Activated naive CD8-positive, alpha-beta T cell treated with anti-CD3 and anti-CD28 coated beads, Interleukin-2, amount 10 ng/mL, durations not matched to agents 7 days and 5 days (primary cell): ENCODE results near the gene SCFD2. TPM values are rescaled to one million over a fixed set of nuclear protein-coding genes. Genes with fewer than 3 reads are reported as not detected.
"Not testable (repeated sequence)": the region's sequence is repeated elsewhere in the genome, so short reads cannot be mapped to it uniquely, and the experiment has no call there.

ENCODE experiments used
- ATAC-seq: fragments of 150-1000 bp; cut with Tn5 transposase; one replicate; pipeline ENCODE4 v1.10.0; 2021; ENCODE audit warnings: low read depth, moderate library complexity
- POLR2A ChIA-PET: fragments of 350-600 bp; sonication (Branson Sonifier 250); formaldehyde crosslinking; loops from one replicate; lab custom pipeline; 2021; ENCODE audit warnings: antibody characterized with exemption; lab: Charles Lee
- DNase-seq: peaks from one replicate; pipeline ENCODE4 v3.0.0; 2021
- H3K27ac Mint-ChIP-seq: one replicate; pipeline ENCODE4 v1.8.0; 2022; ENCODE audit warnings: mild to moderate bottlenecking, mixed read lengths
- H3K27me3 Mint-ChIP-seq: one replicate; pipeline ENCODE4 v1.8.0; 2022; ENCODE audit warnings: mild to moderate bottlenecking, moderate library complexity, mixed read lengths
- H3K36me3 Mint-ChIP-seq: one replicate; pipeline ENCODE4 v1.8.0; 2021; ENCODE audit warnings: mild to moderate bottlenecking, mixed read lengths
- H3K4me1 Mint-ChIP-seq: one replicate; pipeline ENCODE4 v1.8.0; 2021; ENCODE audit warnings: mixed read lengths
- H3K4me3 Mint-ChIP-seq: one replicate; pipeline ENCODE4 v1.8.0; 2022; ENCODE audit warnings: mild to moderate bottlenecking, moderate library complexity, mixed read lengths
- H3K9me3 Mint-ChIP-seq: one replicate; pipeline ENCODE4 v1.8.0; 2021; ENCODE audit warnings: mixed read lengths
- total RNA-seq, 2 experiments: library from RNA; stranded (reverse); gene quantifications; one replicate each; pipeline ENCODE4 v1.2.3, GENCODE V29; 2021

The SCFD2 gene
- total RNA-seq, 2 experiments from 2014 or later, result 18.1 to 22.9 TPM

DNA sequence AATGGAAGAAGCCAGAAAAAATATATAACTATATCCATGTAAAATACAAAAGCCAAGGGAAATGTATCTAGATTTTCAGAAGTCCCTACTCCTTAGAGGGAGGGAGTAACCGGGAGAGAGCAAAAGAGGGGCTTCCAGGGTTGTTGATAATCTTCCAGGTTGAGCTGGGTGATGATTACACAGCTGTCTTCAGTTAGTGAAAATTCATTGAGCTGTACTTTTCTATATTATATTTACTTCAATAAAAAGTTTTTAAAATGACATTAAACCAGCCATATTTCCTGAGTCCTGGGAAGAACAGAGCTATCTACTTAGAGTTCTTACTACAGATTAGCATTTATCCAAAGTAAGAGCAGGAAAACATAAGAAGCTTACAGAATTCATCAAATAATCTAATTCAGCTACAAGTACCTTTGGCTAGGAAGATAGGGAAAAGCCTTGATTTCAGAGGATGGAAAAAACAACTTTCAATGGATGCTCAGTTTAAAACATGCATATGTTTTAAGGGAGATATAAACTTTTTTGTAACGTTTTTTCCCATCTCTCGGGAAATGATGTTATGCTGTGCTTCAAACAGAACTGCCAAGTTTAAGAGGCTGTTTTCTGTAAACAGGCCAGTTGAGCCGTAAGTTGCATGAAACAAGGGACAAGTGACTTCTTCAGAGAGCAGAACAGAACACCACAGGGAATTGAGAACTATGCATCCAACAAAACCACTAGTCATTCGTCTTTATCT is 204.6 kb downstream of the SCFD2 start:
- peaks cover 13% of the 10 kb centered on the region for H3K36me3 Mint-ChIP-seq
- ATAC-seq (no peak), DNase-seq (no peak)
- H3K4me1 Mint-ChIP-seq, result no peaks in the 10 kb centered on the region
- H3K9me3 Mint-ChIP-seq, result peaks cover 14% of the 10 kb centered on the region
- H3K27me3 Mint-ChIP-seq, result no peaks in the 10 kb centered on the region
- no peak overlapping the region for H3K27ac Mint-ChIP-seq
- POLR2A ChIA-PET, result no interaction called here
- no peak overlapping the region for H3K4me3 Mint-ChIP-seq

GRCh38 chr4:53156896-53157295 is 209.0 kb downstream of the SCFD2 start:
- ATAC-seq (no peak), DNase-seq (no peak)
- H3K4me3 Mint-ChIP-seq, result no peak overlapping the region
- H3K27ac Mint-ChIP-seq, result no peak overlapping the region
- H3K36me3 Mint-ChIP-seq, result peaks cover 32% of the 10 kb centered on the region
- POLR2A ChIA-PET, result interaction anchor here (0.7 kb wide), 1 partner anchor 126 kb away, joined by 3 read pairs; no protein-coding TSS in a partner anchor
- H3K9me3 Mint-ChIP-seq, result peaks cover 13% of the 10 kb centered on the region
- no peaks in the 10 kb centered on the region for H3K27me3 Mint-ChIP-seq
- no peaks in the 10 kb centered on the region for H3K4me1 Mint-ChIP-seq

- H3K27me3 Mint-ChIP-seq, result no peaks in the 10 kb centered on the region
- H3K4me1 Mint-ChIP-seq, result peaks cover 3% of the 10 kb centered on the region
- DNase-seq (no peak), ATAC-seq (no peak)
- POLR2A ChIA-PET, result no interaction called here
- no peak overlapping the region for H3K27ac Mint-ChIP-seq
- peaks cover 30% of the 10 kb centered on the region for H3K36me3 Mint-ChIP-seq
- peaks cover 6% of the 10 kb centered on the region for H3K9me3 Mint-ChIP-seq
- no peak overlapping the region for H3K4me3 Mint-ChIP-seq
Observed at GRCh38 chr4:53152467-53152866, 213.4 kb downstream of the SCFD2 start.

- peaks cover 3% of the 10 kb centered on the region for H3K4me1 Mint-ChIP-seq
- ATAC-seq (no peak), DNase-seq (no peak)
- H3K27me3 Mint-ChIP-seq, result no peaks in the 10 kb centered on the region
- H3K9me3 Mint-ChIP-seq, result peaks cover 6% of the 10 kb centered on the region
- H3K36me3 Mint-ChIP-seq, result peaks cover 30% of the 10 kb centered on the region
- no peak overlapping the region for H3K4me3 Mint-ChIP-seq
- POLR2A ChIA-PET, result no interaction called here
- no peak overlapping the region for H3K27ac Mint-ChIP-seq
Observed at GRCh38 chr4:53151489-53151788, 214.4 kb downstream of the SCFD2 start.

DNA sequence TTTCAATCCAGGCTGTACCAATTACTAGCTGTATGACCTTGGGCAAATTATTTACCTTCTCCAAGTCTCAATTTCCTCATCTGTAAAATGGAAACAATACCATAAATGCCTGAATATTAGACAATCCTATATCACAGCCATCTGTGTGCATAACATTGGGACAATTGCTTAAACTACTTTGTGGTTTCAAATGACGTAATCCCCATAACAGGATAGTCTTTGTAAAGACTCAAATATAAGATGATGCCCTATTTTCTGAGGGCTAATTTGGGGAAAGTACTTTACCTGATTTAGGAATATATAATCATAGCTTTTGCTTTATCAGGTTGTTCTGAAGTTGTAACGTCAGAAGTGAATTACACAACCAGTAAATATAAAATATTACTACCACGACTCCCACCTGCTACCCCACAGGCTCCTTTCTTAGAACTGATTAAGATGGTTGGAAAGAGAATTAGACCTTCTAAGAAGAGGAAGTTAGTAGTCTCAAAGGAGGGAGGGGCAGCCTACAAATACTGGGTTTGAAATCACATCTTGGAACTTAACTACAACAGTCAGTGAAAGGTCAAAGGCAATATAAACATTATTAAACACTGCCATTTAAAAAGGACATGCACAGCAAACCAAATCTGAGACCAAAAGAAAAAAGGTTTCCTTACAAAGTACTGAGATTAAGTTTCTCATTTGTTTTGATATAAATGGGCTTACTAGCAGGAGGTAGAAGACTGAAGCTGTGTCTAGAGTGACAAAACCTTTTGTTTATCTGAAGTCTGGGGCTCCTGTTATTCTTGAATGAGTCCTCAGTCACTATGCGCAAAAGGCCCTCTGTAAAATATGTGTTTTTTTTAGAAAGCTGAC is 215.0 kb downstream of the SCFD2 start:
- H3K4me1 Mint-ChIP-seq, result peaks cover 3% of the 10 kb centered on the region
- DNase-seq, result no peak
- no peak overlapping the region for H3K4me3 Mint-ChIP-seq
- no peak for ATAC-seq
- H3K27me3 Mint-ChIP-seq, result no peaks in the 10 kb centered on the region
- POLR2A ChIA-PET, result no interaction called here
- peaks cover 30% of the 10 kb centered on the region for H3K36me3 Mint-ChIP-seq
- peaks cover 6% of the 10 kb centered on the region for H3K9me3 Mint-ChIP-seq
- no peak overlapping the region for H3K27ac Mint-ChIP-seq

- no peak for ATAC-seq
- POLR2A ChIA-PET, result no interaction called here
- Mint-ChIP-seq H3K4me1 (peaks cover 3% of the 10 kb centered on the region), H3K36me3 (peaks cover 23% of the 10 kb centered on the region), H3K9me3 (peaks cover 2% of the 10 kb centered on the region), H3K4me3 (no peak overlapping the region), H3K27me3 (no peaks in the 10 kb centered on the region), H3K27ac (no peak overlapping the region)
- no peak for DNase-seq
Observed at GRCh38 chr4:53147711-53148110, 218.2 kb downstream of the SCFD2 start.

DNA sequence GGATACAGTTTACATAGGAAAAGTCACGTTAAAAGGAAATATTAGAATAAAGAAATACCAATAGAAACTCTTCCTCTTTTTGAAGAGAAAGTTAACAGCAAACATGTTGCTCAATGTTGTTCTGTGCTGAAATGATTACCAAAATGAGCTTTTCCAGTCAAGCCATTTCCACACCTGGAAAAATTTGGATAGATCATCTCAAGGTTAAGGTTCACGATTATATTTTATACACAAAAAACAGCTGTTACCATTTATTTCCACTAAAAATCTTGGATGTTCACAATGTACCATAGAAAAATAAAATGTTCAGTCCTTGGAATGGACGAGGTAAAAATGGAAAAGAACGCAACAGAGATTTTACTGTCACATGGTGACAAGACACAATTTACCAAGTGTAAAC is 218.7 kb downstream of the SCFD2 start:
- peaks cover 2% of the 10 kb centered on the region for H3K9me3 Mint-ChIP-seq
- DNase-seq, result no peak
- ATAC-seq, result no peak
- no peak overlapping the region for H3K4me3 Mint-ChIP-seq
- peaks cover 25% of the 10 kb centered on the region for H3K36me3 Mint-ChIP-seq
- H3K27ac Mint-ChIP-seq, result no peak overlapping the region
- POLR2A ChIA-PET, result no interaction called here
- no peaks in the 10 kb centered on the region for H3K27me3 Mint-ChIP-seq
- H3K4me1 Mint-ChIP-seq, result peaks cover 3% of the 10 kb centered on the region

DNA sequence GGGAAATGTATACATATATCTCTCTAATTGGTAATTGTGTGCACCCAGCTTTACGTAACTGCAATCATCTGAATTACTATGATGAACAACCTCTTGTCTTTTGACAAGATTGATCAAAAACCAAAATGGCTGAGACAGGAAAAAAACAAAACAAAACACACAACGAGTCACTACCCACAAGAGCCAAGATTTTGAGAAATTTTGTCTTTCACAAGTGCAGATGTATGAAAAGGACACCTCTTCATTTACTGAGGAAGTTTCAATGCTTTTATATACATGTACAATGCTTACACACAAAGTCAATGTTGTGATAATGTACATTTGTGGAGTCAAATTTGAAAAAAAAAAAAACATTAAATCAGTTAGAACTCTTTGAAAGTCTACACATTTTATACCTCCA is 224.6 kb downstream of the SCFD2 start:
- H3K4me3 Mint-ChIP-seq, result no peak overlapping the region
- H3K27me3 Mint-ChIP-seq, result no peaks in the 10 kb centered on the region
- no peak for DNase-seq
- no peak overlapping the region for H3K27ac Mint-ChIP-seq
- peaks cover 35% of the 10 kb centered on the region for H3K36me3 Mint-ChIP-seq
- ATAC-seq, result no peak
- H3K4me1 Mint-ChIP-seq, result peaks cover 2% of the 10 kb centered on the region
- POLR2A ChIA-PET, result no interaction called here
- H3K9me3 Mint-ChIP-seq, result peaks cover 4% of the 10 kb centered on the region

DNA sequence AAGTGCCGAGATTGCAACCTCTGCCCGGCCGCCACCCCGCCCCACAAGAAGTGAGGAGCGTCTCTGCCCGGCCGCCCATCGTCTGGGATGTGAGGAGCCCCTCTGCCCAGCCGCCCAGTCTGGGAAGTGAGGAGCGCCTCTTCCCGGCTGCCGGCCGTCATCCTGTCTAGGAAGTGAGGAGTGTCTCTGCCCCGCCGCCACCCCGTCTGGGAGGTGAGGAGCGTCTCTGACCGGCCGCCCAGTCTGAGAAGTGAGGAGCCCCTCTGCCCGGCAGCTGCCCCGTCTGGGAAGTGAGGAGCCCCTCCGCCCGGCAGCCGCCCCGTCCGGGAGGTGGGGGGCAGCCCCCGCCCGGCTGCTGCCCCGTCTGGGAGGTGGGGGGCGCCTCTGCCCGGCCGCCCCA is 226.6 kb downstream of the SCFD2 start:
- H3K4me1 Mint-ChIP-seq, POLR2A ChIA-PET, H3K27me3 Mint-ChIP-seq: not testable (repeated sequence)

DNA sequence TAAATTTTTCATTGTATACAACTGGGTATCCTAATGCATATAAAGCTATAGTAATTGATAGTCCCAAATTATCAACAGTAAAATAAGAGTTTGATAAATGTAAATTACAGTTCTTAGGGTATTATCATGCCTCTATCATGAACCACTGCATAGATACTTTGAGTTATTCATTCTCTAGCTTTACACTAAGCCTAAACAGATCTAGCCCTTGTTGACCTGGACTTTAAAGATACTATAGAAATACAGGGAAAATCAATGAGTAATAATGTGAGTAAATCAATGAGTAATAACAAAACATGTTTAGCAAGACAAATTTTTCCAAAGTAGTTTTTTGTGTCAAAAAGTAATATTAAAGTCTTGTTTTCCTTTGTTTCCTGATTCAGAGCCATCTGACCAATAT is 228.4 kb downstream of the SCFD2 start:
- Mint-ChIP-seq H3K4me1 (peaks cover 2% of the 10 kb centered on the region), H3K4me3 (no peak overlapping the region), H3K27ac (no peak overlapping the region), H3K9me3 (peaks cover 4% of the 10 kb centered on the region), H3K36me3 (peaks cover 27% of the 10 kb centered on the region), H3K27me3 (no peaks in the 10 kb centered on the region)
- no peak for DNase-seq
- no peak for ATAC-seq
- POLR2A ChIA-PET, result no interaction called here

More for the DNA sequence above, 226.6 kb downstream of the SCFD2 start:
- H3K9me3 Mint-ChIP-seq, H3K4me3 Mint-ChIP-seq, H3K27ac Mint-ChIP-seq, ATAC-seq, DNase-seq: not testable (repeated sequence)
- peaks cover 27% of the 10 kb centered on the region for H3K36me3 Mint-ChIP-seq

DNA sequence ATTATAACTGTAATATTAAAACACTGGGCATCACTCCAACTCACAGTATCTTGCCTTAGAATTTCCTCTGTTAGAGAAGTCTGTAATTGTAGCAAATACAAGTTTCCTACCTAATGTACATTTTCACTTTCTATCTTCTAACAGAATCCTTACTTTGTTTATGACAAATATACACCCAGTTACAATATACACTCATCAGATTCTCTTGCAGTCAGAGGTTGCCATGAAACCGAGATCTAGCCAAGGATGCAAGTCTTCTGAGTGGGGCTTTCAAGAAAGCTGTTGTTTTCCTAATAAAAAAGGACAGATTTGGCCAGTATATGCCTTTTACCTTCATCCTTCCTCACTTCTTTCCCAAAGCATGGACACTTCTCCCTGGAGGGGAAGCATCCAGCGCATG is 228.9 kb downstream of the SCFD2 start:
- Mint-ChIP-seq H3K4me3 (no peak overlapping the region), H3K9me3 (peaks cover 3% of the 10 kb centered on the region), H3K4me1 (peaks cover 2% of the 10 kb centered on the region), H3K27ac (no peak overlapping the region), H3K36me3 (peaks cover 25% of the 10 kb centered on the region), H3K27me3 (no peaks in the 10 kb centered on the region)
- ATAC-seq, result no peak
- POLR2A ChIA-PET, result no interaction called here
- DNase-seq, result no peak

DNA sequence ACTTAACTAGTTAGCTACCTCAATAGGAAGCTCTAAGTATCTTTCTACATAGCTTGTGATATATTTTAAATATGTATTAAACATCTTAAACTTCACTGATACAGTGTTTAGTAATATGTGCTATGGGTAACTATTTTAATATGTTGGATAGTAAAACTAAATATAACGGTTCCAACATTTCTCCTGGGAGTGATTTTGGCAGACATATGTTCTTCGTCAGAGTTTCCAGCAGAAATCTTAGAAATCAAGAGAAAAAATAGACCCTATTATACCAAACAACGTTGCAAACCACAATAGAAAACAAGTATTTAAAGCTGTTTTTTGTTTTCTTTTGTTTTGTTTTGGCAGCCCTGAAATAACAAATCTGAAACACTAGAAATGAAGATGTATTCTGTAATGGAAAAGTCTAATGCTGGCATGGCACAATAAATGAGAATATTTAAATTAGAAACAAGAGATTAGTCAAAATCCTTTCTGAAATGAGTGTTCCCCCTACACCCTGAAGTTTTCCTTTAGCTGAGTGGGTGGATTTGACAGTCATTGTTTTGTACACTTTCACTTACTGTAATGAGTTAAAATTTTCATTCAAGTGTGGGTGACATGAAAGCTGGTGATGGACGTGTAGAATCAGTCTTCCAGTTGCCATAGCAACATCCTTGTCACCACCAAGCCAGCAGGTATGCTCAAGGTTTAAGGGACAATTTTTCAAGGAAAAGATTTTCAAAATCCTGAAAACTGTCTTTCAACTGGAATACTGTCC is 233.5 kb downstream of the SCFD2 start:
- ATAC-seq, result no peak
- H3K4me3 Mint-ChIP-seq, result no peak overlapping the region
- POLR2A ChIA-PET, result no interaction called here
- H3K27me3 Mint-ChIP-seq, result no peaks in the 10 kb centered on the region
- H3K9me3 Mint-ChIP-seq, result peaks cover 1% of the 10 kb centered on the region
- peaks cover 28% of the 10 kb centered on the region for H3K36me3 Mint-ChIP-seq
- DNase-seq, result no peak
- no peak overlapping the region for H3K27ac Mint-ChIP-seq
- H3K4me1 Mint-ChIP-seq, result no peaks in the 10 kb centered on the region

GRCh38 chr4:53131562-53131925 is 234.3 kb downstream of the SCFD2 start:
- POLR2A ChIA-PET, result no interaction called here
- DNase-seq (no peak), ATAC-seq (no peak)
- peaks cover 25% of the 10 kb centered on the region for H3K36me3 Mint-ChIP-seq
- no peak overlapping the region for H3K27ac Mint-ChIP-seq
- no peaks in the 10 kb centered on the region for H3K27me3 Mint-ChIP-seq
- H3K4me3 Mint-ChIP-seq, result no peak overlapping the region
- peaks cover 1% of the 10 kb centered on the region for H3K9me3 Mint-ChIP-seq
- H3K4me1 Mint-ChIP-seq, result no peaks in the 10 kb centered on the region
